Left ventricle myocardium inferior (tissue), 1 donor: ENCODE measurements around the gene RHOBTB1. TPM values are rescaled to one million over a fixed set of nuclear protein-coding genes. Genes with fewer than 3 reads are reported as not detected.
"Not testable (repeated sequence)": the region's sequence is repeated elsewhere in the genome, so short reads cannot be mapped to it uniquely, and the experiment has no call there.

Source experiments
- DNase-seq: peaks from one replicate; pipeline ENCODE4 v3.0.0-alpha.2; 2020
- H3K27ac ChIP-seq: fragments of 200-600 bp; replicated peaks from 2 replicates; pipeline ENCODE4 v1.8.0; 2021
- H3K27me3 ChIP-seq: fragments of 200-600 bp; 2 replicates; pipeline ENCODE4 v1.8.0; 2021; ENCODE audit warnings: low read depth
- H3K36me3 ChIP-seq: fragments of 200-600 bp; 2 replicates; pipeline ENCODE4 v1.8.0; 2021
- H3K4me1 ChIP-seq: fragments of 200-600 bp; 2 replicates; pipeline ENCODE4 v1.8.0; 2021
- H3K4me3 ChIP-seq: fragments of 200-600 bp; 2 replicates; pipeline ENCODE4 v1.8.0; 2021; ENCODE audit warnings: mild to moderate bottlenecking, moderate library complexity
- H3K9me3 ChIP-seq: fragments of 200-600 bp; replicated peaks from 2 replicates; pipeline ENCODE4 v1.8.0; 2021
- intact Hi-C: fragments of 100-400 bp; cut with micrococcal nuclease; formaldehyde crosslinking; loops from one replicate; pipeline ENCODE4 v1.11.0; 2022
- total RNA-seq: library from RNA; stranded (reverse); fragmentation: NEBNext Ultra II Directional; extraction: Animal tissue kit (Norgen Biotek cat#: 25700); gene quantifications from one replicate; pipeline ENCODE4 v1.2.1, GENCODE V29; 2021
- TF ChIP-seq, protein P1 (sequence below): fragments of 200-600 bp; IDR thresholded peaks from 2 replicates; pipeline ENCODE4 v1.8.0; 2021; ENCODE audit warnings: antibody characterized with exemption, mild to moderate bottlenecking, borderline replicate concordance
- donor health status: DM: no; HTN: yes; CAD: no; lungs with severe emphysema.

The RHOBTB1 gene
- total RNA-seq, 1 donor from 2014 or later, result 16.6 TPM

DNA sequence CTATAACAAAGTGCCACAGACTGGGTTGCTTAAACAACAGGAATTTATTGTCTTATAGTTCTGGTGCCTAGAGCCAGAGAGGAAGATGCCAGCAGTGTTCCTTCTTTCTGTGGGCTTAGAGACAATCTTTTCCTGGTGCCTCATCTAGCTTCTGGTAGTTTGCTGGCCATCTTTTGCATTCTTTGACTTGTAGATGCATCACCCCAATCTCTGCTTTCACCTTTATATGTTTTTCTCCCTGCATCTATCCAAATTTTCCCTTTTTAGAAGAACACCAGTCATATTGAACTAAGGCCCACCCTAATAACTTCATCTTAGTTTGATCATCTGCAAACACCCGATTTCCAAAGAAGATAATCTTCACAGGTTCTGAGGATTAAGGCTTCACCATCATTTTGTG is 98.9 kb downstream of the RHOBTB1 start:
- no peak overlapping the region for H3K27ac ChIP-seq
- H3K4me1 ChIP-seq, result peaks cover 27% of the 10 kb centered on the region
- TF ChIP-seq, protein P1, sequence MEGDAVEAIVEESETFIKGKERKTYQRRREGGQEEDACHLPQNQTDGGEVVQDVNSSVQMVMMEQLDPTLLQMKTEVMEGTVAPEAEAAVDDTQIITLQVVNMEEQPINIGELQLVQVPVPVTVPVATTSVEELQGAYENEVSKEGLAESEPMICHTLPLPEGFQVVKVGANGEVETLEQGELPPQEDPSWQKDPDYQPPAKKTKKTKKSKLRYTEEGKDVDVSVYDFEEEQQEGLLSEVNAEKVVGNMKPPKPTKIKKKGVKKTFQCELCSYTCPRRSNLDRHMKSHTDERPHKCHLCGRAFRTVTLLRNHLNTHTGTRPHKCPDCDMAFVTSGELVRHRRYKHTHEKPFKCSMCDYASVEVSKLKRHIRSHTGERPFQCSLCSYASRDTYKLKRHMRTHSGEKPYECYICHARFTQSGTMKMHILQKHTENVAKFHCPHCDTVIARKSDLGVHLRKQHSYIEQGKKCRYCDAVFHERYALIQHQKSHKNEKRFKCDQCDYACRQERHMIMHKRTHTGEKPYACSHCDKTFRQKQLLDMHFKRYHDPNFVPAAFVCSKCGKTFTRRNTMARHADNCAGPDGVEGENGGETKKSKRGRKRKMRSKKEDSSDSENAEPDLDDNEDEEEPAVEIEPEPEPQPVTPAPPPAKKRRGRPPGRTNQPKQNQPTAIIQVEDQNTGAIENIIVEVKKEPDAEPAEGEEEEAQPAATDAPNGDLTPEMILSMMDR, result no peak
- intact Hi-C loops, result no loop called here
- no peak overlapping the region for H3K4me3 ChIP-seq
- no peak for DNase-seq
- no peaks in the 10 kb centered on the region for H3K36me3 ChIP-seq
- peaks cover 5% of the 10 kb centered on the region for H3K9me3 ChIP-seq
- H3K27me3 ChIP-seq, result no peaks in the 10 kb centered on the region

DNA sequence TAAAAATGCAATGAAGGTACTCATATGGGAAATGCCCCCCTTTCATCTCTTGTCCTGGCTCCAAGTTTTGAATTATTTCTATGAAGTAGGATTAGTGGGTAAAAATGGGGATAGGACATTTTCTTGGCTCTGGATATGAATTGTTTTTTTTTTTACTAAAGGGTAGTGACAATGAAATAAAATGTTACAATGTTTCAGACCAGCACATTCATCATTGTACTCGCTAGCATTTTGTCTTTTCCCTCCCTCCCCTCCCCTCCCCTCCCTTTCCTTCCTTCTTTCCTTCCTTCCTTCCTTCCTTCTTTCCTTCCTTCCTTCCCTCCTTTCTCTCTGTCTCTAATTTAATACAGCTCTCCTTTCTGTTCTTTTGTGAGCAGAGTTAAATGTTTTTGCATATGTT is 101.3 kb downstream of the RHOBTB1 start:
- H3K36me3 ChIP-seq, result no peaks in the 10 kb centered on the region
- H3K27ac ChIP-seq, result no peak overlapping the region
- H3K4me3 ChIP-seq, result no peak overlapping the region
- intact Hi-C loops, result no loop called here
- DNase-seq, result no peak
- H3K4me1 ChIP-seq, result peaks cover 11% of the 10 kb centered on the region
- H3K9me3 ChIP-seq, result peaks cover 5% of the 10 kb centered on the region
- no peaks in the 10 kb centered on the region for H3K27me3 ChIP-seq
- TF ChIP-seq, protein P1, result no peak

DNA sequence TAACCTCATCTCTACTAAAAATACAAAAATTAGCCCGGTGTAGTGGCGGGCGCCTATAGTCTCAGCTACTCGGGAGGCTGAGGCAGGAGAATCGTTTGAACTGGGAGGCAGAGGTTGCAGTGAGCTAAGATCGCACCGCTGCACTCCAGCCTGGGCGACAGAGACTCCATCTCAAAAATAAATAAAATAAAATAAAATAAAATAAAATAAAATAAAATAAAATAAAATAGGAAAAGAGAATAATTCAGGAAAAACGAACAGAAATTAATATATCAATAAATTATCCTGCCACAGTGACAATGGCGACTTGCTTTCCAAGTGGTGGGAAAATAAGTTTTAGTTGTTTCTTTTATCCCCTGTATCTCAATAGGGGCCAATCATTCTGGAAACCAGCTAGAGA is 102.8 kb downstream of the RHOBTB1 start:
- DNase-seq, H3K27me3 ChIP-seq, H3K36me3 ChIP-seq, H3K9me3 ChIP-seq, H3K4me3 ChIP-seq, H3K27ac ChIP-seq, intact Hi-C loops: not testable (repeated sequence)
- H3K4me1 ChIP-seq, result peaks cover 11% of the 10 kb centered on the region

DNA sequence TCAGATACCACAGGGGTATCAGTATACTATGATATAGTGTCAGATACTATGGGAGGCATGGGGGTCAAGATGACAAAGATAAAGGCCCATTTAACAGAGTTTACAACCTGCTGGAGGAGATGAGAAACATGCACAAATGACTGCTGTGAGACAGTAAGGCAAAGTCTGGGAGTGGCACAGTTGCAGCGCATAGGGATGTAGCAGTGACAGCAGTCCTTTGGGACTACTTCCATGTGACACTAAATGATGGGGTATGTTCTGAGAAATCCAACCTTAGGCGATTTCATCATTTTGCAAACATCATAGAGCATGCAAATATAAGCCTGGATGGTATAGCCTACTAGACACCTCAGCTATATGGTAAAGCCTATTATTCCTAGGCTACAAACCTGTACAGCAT is 108.9 kb downstream of the RHOBTB1 start:
- no peak for DNase-seq
- H3K4me1 ChIP-seq, result peaks cover 24% of the 10 kb centered on the region
- TF ChIP-seq, protein P1, result no peak
- no peaks in the 10 kb centered on the region for H3K27me3 ChIP-seq
- H3K9me3 ChIP-seq, result no peaks in the 10 kb centered on the region
- no peaks in the 10 kb centered on the region for H3K36me3 ChIP-seq
- no peak overlapping the region for H3K4me3 ChIP-seq
- peak overlapping the region; percentile 28 for H3K27ac ChIP-seq
- intact Hi-C loops, result no loop called here

DNA sequence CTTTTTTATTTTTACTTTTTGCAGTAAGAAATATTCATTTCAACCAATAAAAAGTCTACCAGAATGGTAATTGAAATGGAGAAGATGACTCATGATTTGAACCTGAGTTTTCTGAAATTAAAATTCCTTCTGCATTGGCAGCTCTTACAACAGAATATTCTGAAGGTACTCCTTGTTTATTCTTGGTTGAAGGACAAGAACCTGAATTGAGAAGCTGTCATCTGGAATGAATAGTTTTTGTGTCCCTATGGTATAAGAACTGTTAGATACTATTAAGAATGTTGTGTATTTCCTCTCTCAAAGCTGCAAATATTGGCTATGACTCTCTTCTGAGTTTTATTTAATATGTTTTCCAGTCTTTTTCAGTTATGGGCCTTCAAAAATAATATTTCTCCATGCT is 109.6 kb downstream of the RHOBTB1 start:
- Histone ChIP-seq H3K27ac (peak overlapping the region; percentile 28), H3K9me3 (no peaks in the 10 kb centered on the region), H3K4me1 (peaks cover 26% of the 10 kb centered on the region), H3K4me3 (no peak overlapping the region), H3K27me3 (no peaks in the 10 kb centered on the region), H3K36me3 (no peaks in the 10 kb centered on the region)
- no peak for DNase-seq
- intact Hi-C loops, result no loop called here
- TF ChIP-seq, protein P1, result no peak

DNA sequence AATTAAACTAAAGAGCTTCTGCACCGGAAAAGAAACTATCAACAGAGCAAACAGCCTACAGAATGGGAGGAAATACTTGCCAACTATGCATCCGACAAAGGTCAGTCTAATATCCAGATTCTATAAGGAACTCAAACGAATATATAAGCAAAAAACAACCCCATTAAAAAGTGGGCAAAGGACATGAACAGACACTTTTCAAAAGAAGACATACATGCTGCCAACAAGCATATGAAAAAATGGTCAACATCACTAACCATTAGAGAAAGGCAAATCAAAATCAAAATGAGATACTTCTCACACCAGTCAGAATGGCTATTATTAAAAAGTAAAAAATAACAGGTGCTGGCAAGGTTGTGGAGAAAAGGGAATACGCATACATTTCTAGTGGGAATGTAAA is 111.8 kb downstream of the RHOBTB1 start:
- H3K27me3 ChIP-seq, H3K9me3 ChIP-seq, H3K4me3 ChIP-seq, intact Hi-C loops, DNase-seq, H3K36me3 ChIP-seq, H3K27ac ChIP-seq: not testable (repeated sequence)
- peaks cover 38% of the 10 kb centered on the region for H3K4me1 ChIP-seq

DNA sequence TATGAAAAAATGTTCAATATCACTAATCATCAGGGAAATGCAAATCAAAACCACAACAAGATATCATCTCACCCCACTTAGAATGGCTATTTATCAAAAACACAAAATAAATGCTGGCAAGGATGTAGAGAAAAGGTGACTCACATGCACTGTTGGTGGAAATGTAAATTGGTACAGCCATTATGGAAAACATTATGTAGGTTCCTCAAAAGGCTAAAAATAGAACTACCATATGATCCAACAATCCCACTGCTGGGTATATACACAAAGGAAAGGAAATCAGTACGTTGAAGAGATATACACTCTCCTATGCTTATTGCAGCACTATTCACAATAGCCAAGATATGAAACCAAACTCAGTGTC is 115.5 kb downstream of the RHOBTB1 start:
- Histone ChIP-seq H3K27me3 (no peaks in the 10 kb centered on the region), H3K36me3 (no peaks in the 10 kb centered on the region), H3K9me3 (no peaks in the 10 kb centered on the region), H3K4me3 (no peak overlapping the region), H3K27ac (peak overlapping the region; percentile 75), H3K4me1 (peaks cover 35% of the 10 kb centered on the region)
- intact Hi-C loops, result no loop called here
- TF ChIP-seq, protein P1, result no peak
- DNase-seq, result no peak
